Mesenchymal stem cell (in vitro differentiated cells and primary cell): ENCODE results near the gene ALB.

Experiments
- DNase-seq: peaks from one replicate; pipeline ENCODE4 v3.0.0-alpha.2; 2013
- H2AFZ ChIP-seq: one replicate; pipeline ENCODE4 v1.6.1; 2013; ENCODE audit warnings: low read depth, mild to moderate bottlenecking, control low read depth, inconsistent platforms, low read length, moderate library complexity
- H2AK5ac ChIP-seq: 2 replicates; pipeline ENCODE4 v1.6.1; 2013; ENCODE audit warnings: low read length, moderate library complexity, mild to moderate bottlenecking, inconsistent platforms; ENCODE audit not compliant: severe bottlenecking
- H2BK120ac ChIP-seq: one replicate; pipeline ENCODE4 v1.6.1; 2013; ENCODE audit warnings: low read depth, mild to moderate bottlenecking, inconsistent platforms, low read length, moderate library complexity
- H2BK12ac ChIP-seq, 2 experiments: one replicate each; pipeline ENCODE4 v1.6.1; 2013; ENCODE audit warnings: inconsistent platforms in 2 of 2, low read length in 2 of 2, mild to moderate bottlenecking in 2 of 2, moderate library complexity in 2 of 2, control low read depth in 1 of 2
- H2BK15ac ChIP-seq: one replicate; pipeline ENCODE4 v1.6.1; 2013; ENCODE audit warnings: mild to moderate bottlenecking, low read depth, inconsistent platforms; ENCODE audit not compliant: poor library complexity, severe bottlenecking
- H2BK5ac ChIP-seq: 2 replicates; pipeline ENCODE4 v1.6.1; 2013; ENCODE audit warnings: low read depth, mild to moderate bottlenecking, low read length, control low read depth, inconsistent platforms; ENCODE audit not compliant: poor library complexity, severe bottlenecking
- H3K14ac ChIP-seq, 2 experiments: one replicate each; pipeline ENCODE4 v1.6.1; 2013; ENCODE audit warnings: inconsistent platforms in 2 of 2, low read length in 2 of 2, control low read depth in 1 of 2, mild to moderate bottlenecking in 1 of 2, moderate library complexity in 1 of 2
- H3K18ac ChIP-seq, 2 experiments: one replicate each; pipeline ENCODE4 v1.6.1; 2013; ENCODE audit warnings: inconsistent platforms in 2 of 2, low read length in 2 of 2, control low read depth in 1 of 2, low read depth in 1 of 2, mild to moderate bottlenecking in 1 of 2
- H3K23ac ChIP-seq, 2 experiments: one replicate each; pipeline ENCODE4 v1.6.1; 2013; ENCODE audit warnings: inconsistent platforms in 2 of 2, low read length in 2 of 2, mild to moderate bottlenecking in 2 of 2, moderate library complexity in 2 of 2, control low read depth in 1 of 2
- H3K27ac ChIP-seq: 2 replicates; pipeline ENCODE4 v1.5.1; 2013; ENCODE audit warnings: mild to moderate bottlenecking, moderate library complexity, low read length, control low read depth, inconsistent platforms; ENCODE audit not compliant: poor library complexity, severe bottlenecking
- H3K27me3 ChIP-seq, 2 experiments: 2 replicates each; pipeline versions ENCODE4 v1.6.1 to v1.7.0; 2013; ENCODE audit warnings: low read length in 2 of 2, mild to moderate bottlenecking in 2 of 2, moderate library complexity in 2 of 2, control low read depth in 1 of 2, inconsistent platforms in 1 of 2; ENCODE audit not compliant: control insufficient read depth in 1 of 2, insufficient read depth in 1 of 2
- H3K36me3 ChIP-seq, 2 experiments: 2 replicates each; pipeline versions ENCODE4 v1.6.1 to v1.7.0; 2013; ENCODE audit warnings: low read length in 2 of 2, control low read depth in 1 of 2, inconsistent platforms in 1 of 2, low read depth in 1 of 2, mild to moderate bottlenecking in 1 of 2; ENCODE audit not compliant: insufficient read depth in 2 of 2, control insufficient read depth in 1 of 2
- H3K4ac ChIP-seq, 2 experiments: one replicate each; pipeline ENCODE4 v1.6.1; 2013; ENCODE audit warnings: inconsistent platforms in 2 of 2, low read length in 2 of 2, mild to moderate bottlenecking in 2 of 2, moderate library complexity in 2 of 2, control low read depth in 1 of 2, low read depth in 1 of 2
- H3K4me1 ChIP-seq: 2 replicates; pipeline ENCODE4 v1.6.1; 2013; ENCODE audit warnings: low read depth, low read length, control low read depth; ENCODE audit not compliant: control insufficient read depth, insufficient read depth
- H3K4me2 ChIP-seq: 2 replicates; pipeline ENCODE4 v1.6.1; 2013; ENCODE audit warnings: low read length, mild to moderate bottlenecking, inconsistent platforms; ENCODE audit not compliant: poor library complexity, severe bottlenecking
- H3K4me3 ChIP-seq, 2 experiments: 2 replicates each; pipeline versions ENCODE4 v1.5.1 to v1.7.0; 2013; ENCODE audit warnings: low read length in 2 of 2, mild to moderate bottlenecking in 2 of 2, control low read depth in 1 of 2, low read depth in 1 of 2; ENCODE audit not compliant: insufficient read depth in 1 of 2
- H3K79me1 ChIP-seq: replicated peaks from 2 replicates; pipeline ENCODE4 v1.6.1; 2013; ENCODE audit warnings: mild to moderate bottlenecking, control low read depth, low read length, inconsistent platforms; ENCODE audit not compliant: poor library complexity, severe bottlenecking
- H3K9ac ChIP-seq: 2 replicates; pipeline ENCODE4 v1.7.0; 2013; ENCODE audit warnings: mild to moderate bottlenecking, low read length, moderate library complexity
- H3K9me3 ChIP-seq: 2 replicates; pipeline ENCODE4 v1.7.0; 2013; ENCODE audit warnings: mild to moderate bottlenecking, low read length; ENCODE audit not compliant: control insufficient read depth
- H4K8ac ChIP-seq: one replicate; pipeline ENCODE4 v1.6.1; 2013; ENCODE audit warnings: inconsistent platforms, mild to moderate bottlenecking, low read length, moderate library complexity
- H4K91ac ChIP-seq: one replicate; pipeline ENCODE4 v1.6.1; 2013; ENCODE audit warnings: mild to moderate bottlenecking, low read length, inconsistent platforms
- WGBS: methylation state at CpG from one replicate; pipeline ENCODE4 v1.1.7; 2013; ENCODE audit warnings: mixed read lengths; 5-methylcytosine and 5-hydroxymethylcytosine counted together

Gene ALB

GRCh38 chr4:73453701-73454005, 49.6 kb downstream of the ALB start:
- Histone ChIP-seq H4K91ac (no peak overlapping the region), H2BK5ac (no peak overlapping the region), H2AFZ (no peak overlapping the region), H3K27ac (peak overlapping the region; percentile 57), H3K79me1 (no peaks in the 10 kb centered on the region), H3K4me1 (peaks cover 4% of the 10 kb centered on the region), H3K36me3 (no peaks in the 10 kb centered on the region), H3K23ac (no peak overlapping the region), H3K9me3 (no peaks in the 10 kb centered on the region), H2BK12ac (no peak overlapping the region), H3K27me3 (no peaks in the 10 kb centered on the region), H3K14ac (no peak overlapping the region), H2BK120ac (no peak overlapping the region), H3K4ac (no peak overlapping the region), H4K8ac (no peak overlapping the region), H3K4me3 (no peak overlapping the region), H2BK15ac (no peak overlapping the region), H3K4me2 (no peak overlapping the region), H3K18ac (no peak overlapping the region), H2AK5ac (no peak overlapping the region), H3K9ac (no peak overlapping the region)
- no peak for DNase-seq

GRCh38 chr4:73454920-73455319, 50.8 kb downstream of the ALB start:
- H4K91ac ChIP-seq = no peak overlapping the region
- no peak overlapping the region for H3K9ac ChIP-seq
- H2BK15ac ChIP-seq = no peak overlapping the region
- WGBS = 100% methylated on average over 1 of the region's 3 CpGs
- DNase-seq = no peak
- H3K27ac ChIP-seq = no peak overlapping the region
- no peak overlapping the region for H3K18ac ChIP-seq
- H2BK12ac ChIP-seq = no peak overlapping the region
- H3K4me3 ChIP-seq = no peak overlapping the region
- H3K9me3 ChIP-seq = no peaks in the 10 kb centered on the region
- no peak overlapping the region for H3K4ac ChIP-seq
- H3K27me3 ChIP-seq = no peaks in the 10 kb centered on the region
- no peak overlapping the region for H2AFZ ChIP-seq
- H3K4me2 ChIP-seq = no peak overlapping the region
- H2AK5ac ChIP-seq = no peak overlapping the region
- no peak overlapping the region for H3K14ac ChIP-seq
- no peak overlapping the region for H4K8ac ChIP-seq
- no peaks in the 10 kb centered on the region for H3K36me3 ChIP-seq
- H2BK120ac ChIP-seq = no peak overlapping the region
- H2BK5ac ChIP-seq = no peak overlapping the region
- peaks cover 4% of the 10 kb centered on the region for H3K4me1 ChIP-seq
- H3K23ac ChIP-seq = no peak overlapping the region
- no peaks in the 10 kb centered on the region for H3K79me1 ChIP-seq

- no peaks in the 10 kb centered on the region for H3K27me3 ChIP-seq
- H3K79me1 ChIP-seq = no peaks in the 10 kb centered on the region
- no peak overlapping the region for H3K9ac ChIP-seq
- H2BK120ac ChIP-seq = no peak overlapping the region
- H3K4ac ChIP-seq = no peak overlapping the region
- H2AFZ ChIP-seq = no peak overlapping the region
- no peaks in the 10 kb centered on the region for H3K9me3 ChIP-seq
- no peaks in the 10 kb centered on the region for H3K36me3 ChIP-seq
- no peak overlapping the region for H3K4me3 ChIP-seq
- 96% methylated on average over 5 of the region's 5 CpGs for WGBS
- H4K8ac ChIP-seq = no peak overlapping the region
- peaks cover 2% of the 10 kb centered on the region for H3K4me1 ChIP-seq
- no peak overlapping the region for H3K18ac ChIP-seq
- no peak overlapping the region for H4K91ac ChIP-seq
- H2AK5ac ChIP-seq = no peak overlapping the region
- no peak for DNase-seq
- H2BK12ac ChIP-seq = no peak overlapping the region
- H2BK15ac ChIP-seq = no peak overlapping the region
- no peak overlapping the region for H3K14ac ChIP-seq
- no peak overlapping the region for H3K4me2 ChIP-seq
- no peak overlapping the region for H2BK5ac ChIP-seq
- no peak overlapping the region for H3K27ac ChIP-seq
- H3K23ac ChIP-seq = no peak overlapping the region
Measured at GRCh38 chr4:73456177-73457022, 52.3 kb downstream of the ALB start.

GRCh38 chr4:73458184-73459047, 54.3 kb downstream of the ALB start:
- DNase-seq = no peak
- Histone ChIP-seq H3K4ac (no peak overlapping the region), H3K9me3 (no peaks in the 10 kb centered on the region), H2AK5ac (no peak overlapping the region), H3K18ac (no peak overlapping the region), H3K79me1 (no peaks in the 10 kb centered on the region), H2BK120ac (no peak overlapping the region), H3K4me2 (no peak overlapping the region), H3K9ac (no peak overlapping the region), H2BK5ac (no peak overlapping the region), H3K14ac (no peak overlapping the region), H2BK12ac (no peak overlapping the region), H3K23ac (no peak overlapping the region), H2BK15ac (no peak overlapping the region), H3K36me3 (no peaks in the 10 kb centered on the region), H3K4me1 (no peaks in the 10 kb centered on the region), H3K4me3 (no peak overlapping the region), H3K27ac (no peak overlapping the region), H2AFZ (no peak overlapping the region), H4K8ac (no peak overlapping the region), H4K91ac (no peak overlapping the region), H3K27me3 (no peaks in the 10 kb centered on the region)
- 83% methylated on average over 2 of the region's 4 CpGs for WGBS
